HCT116 (cell line): ENCODE measurements around the gene MSI2.

ENCODE experiments used
- EZH2 ChIP-seq: fragments of 200-600 bp; sonication (generic); IDR thresholded peaks from 2 replicates; pipeline ENCODE4 v1.6.1; 2017; ENCODE audit warnings: antibody characterized with exemption, mixed run types
- SP1 ChIP-seq: IDR thresholded peaks from 2 replicates; pipeline ENCODE4 v1.6.1; 2012; ENCODE audit warnings: low read depth

DNA sequence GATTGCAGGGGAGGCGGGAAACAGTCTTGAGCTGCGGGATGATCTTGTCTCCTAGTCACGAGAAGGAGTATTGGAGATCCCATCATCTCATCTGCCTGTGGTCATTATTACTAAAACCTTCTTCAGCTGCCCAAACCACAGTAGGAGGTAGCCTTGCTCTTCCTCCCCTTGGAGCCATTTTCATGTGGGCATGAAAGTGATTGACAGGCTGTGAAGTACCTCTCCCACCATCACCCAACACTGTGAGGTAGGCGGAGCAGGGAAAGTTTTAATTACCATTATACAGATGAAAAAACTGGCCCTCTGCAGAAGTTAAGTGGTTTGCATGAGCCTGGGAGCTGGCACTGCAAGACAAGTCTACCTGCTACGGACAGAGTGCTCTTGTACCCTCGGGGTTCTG is 237.3 kb downstream of the MSI2 start:
- no peak for TF ChIP-seq EZH2
- no peak for TF ChIP-seq SP1
